GM18861 (cell line): ENCODE results near the gene SPINK4.

Experiments
- ATAC-seq: cut with Tn5 transposase; IDR thresholded peaks from one replicate; pipeline ENCODE4 v1.9.1; 2021; ENCODE audit not compliant: unreplicated experiment

Gene SPINK4

DNA sequence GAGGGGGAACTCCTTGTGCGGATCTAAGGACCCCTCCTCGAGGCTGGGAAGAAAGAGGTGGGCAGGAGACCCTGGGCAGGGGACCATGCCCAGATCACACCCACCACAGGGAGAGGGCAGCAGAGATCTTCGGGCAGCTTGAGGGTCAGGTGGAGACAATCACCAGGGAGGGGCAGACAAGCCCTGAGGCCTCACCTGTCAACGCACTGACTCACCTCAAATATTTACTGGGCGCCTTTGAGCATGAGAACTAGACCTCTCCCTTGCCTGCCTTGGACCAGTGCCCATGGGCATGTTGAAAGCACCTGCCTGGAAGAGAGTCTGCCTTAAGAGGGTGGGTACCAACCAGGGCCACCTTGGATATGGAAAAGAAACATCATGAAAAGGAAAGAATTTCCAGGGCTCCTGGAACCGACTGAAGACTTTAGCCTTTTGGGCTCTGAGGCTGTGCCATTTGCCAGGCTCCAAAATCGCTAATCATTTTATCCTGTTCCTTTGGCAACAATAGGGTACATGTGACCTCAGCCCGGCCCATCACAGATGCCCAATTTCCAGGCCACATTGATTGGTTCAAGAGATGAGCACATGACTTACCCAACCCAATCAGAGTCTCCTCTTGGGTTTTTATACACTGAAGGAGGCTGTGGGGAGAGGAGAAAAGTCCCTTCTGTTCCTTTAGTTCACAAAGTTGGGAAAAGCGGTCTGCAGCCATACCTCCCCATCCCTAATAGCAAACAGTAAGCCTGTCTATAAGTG, 10.4 kb upstream of the SPINK4 start:
- no peak for ATAC-seq

DNA sequence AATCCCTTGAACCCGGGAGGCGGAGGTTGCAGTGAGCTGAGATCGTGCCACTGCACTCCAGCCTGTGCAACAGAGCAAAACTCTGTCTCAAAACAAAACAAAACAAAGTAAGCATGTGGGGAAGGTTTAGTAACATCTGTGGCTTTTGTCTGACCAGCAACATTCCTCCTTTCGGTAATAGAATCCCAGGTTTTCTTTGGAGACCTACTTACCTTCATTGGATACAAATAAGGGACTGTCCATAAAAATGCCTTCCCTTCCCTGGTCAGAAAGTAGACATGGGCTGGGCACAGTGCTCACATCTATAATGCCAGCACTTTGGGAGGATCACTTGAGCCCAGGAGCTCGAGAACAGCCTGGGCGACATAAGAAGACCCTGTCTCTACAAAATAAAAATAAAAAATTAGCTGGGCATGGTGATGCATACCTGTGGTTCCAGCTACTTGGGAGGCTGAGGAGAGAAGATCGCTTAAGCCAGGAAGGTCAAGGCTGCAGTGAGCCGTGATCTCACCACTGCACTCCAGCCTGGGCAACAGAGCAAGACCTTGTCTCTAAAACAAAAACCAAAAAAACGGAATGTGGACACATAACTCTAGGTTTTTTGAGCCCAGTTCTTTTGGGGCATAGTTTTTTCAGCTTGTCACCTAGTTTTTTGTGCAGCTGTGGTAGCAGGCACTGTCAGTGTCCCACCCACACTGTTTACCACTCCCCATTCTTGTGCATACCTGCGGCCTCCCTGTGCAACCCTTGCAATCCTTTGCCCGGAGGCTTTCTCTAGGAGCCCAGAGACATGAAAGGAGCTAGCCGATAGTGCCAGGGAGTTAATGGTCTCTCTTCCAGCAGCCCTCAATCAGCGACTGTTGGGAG, 9.0 kb upstream of the SPINK4 start:
- ATAC-seq, result no peak

DNA sequence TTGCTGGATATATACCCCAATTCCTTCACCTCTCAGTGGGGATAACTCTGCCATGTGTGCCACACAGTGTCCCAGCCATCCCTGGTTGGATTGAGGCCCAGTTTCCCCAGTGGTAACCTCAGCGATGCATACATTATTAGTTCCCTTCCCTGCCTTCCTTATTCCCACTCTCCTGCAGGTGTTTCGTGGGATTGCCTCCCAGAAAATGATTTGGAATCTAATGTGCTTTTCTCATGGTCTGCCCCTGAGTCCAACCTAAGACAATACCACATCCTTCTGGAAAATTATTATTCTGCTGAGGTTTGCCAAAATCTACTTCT, 8.4 kb upstream of the SPINK4 start:
- ATAC-seq, result no peak

DNA sequence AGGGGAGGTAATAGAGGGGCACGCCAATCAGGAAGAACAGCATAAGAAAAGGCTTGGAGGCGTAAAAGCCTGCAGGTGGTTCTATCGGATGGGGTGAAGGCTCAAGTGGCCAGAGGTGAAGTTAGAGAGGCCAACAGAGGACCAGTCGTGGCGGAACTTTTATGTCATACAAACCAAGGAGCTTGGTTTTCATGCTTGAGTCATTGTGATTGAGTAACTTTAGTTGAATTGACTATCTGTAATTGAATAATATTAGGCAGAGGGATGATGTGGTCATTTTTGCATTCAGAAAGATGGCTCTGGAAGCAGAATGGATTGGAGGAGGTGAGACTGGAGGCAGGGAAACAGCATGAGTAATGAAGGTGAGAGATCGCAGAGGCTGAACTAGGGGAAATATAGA, 7.2 kb upstream of the SPINK4 start:
- no peak for ATAC-seq

DNA sequence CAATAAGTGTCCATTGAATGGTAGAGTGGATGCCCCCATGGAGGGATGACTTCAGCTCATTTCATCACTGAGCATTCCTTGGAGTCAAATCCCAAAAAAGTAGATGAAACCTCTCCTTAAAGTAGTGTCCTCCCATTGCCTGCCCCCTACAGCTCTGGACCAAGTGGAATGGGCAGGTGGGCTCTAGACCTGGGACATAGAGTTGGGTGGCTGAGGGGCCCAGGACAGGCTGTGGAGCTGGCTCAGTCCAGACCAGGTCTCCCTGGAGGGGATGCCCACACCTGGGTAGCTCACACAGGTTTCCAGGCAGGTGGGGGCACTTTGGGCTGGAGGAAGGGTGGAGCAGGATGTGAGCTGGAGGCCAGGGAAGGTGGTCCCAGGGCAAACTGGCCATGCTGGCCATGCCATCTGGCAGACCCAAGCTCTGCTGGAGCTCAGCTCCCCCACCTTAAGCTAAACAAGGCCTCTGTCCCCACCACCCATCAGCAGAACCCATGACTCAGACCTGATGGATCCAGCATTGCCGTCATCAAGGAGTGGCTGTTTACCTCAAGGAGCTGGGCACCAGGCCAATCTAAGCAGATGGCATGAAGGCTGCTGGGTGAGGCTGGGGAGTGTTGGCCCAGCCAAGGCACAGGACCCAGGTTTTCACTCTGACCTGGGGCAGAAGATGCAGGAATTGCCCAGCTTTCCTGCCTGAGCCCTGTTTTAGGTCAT, 6.2 kb upstream of the SPINK4 start:
- ATAC-seq, result no peak

DNA sequence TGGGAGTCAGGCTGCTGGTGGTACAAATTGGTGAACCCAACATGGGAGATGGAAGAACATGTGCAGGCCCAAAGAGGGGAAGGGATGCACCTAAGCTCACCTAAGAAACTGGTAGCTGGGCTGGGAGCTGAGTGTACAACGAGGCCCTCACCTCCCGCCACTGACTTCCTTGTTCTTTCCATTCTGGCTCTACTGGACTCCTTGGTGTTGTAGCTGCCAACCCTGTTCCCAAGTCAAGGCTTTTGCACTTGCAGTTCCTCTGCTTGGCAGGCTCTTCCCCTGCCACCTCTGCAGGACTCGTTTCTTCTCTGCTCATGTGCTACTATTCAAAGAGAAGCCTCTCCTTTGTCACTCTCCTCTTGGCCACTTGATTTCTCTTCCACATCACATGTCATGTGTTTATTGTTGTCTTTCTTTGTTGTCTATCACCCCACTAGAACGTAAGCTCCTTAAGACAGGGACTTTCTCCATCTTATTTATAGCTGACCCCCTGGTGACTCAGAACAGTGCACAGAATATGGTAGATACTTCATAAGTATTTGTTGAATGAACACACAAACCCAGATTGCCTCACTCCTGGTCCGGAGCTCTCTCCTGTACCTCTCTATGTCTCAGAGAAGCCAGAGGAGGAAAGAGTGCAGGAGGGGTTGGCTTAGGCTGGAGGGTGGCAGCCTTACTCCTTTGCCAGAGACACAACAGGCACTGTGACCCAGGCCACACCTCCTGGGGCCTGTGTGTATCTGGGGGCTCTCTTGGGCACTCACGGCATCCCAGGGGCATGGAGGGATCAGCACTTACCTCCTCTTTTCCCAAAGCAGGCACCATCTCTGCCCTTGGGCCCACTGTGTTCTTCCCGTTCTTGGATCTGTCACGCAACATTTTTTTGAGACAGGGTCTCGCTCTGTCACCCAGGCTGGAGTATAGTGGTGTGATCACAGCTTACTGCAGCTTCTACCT, 5.2 kb upstream of the SPINK4 start:
- ATAC-seq, result no peak

DNA sequence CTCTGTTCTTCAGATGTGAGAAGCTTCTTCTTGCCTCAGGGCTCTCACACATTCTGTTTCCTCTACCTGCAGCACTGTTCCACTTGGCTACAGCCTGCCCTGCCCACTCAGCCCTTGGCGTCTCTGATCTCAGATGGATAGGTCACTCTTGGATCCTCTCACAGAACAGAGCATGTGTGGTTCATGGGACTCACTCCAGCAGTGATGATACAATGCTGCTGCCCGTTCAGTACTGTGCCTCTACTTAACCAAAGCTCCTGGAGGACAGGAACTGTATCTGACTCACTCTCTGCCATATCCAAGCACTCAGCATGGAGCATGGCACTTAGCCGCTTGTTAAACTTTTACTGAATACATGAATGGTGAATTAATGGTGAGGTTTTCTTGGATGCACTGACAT, 3.4 kb upstream of the SPINK4 start:
- ATAC-seq, result no peak

DNA sequence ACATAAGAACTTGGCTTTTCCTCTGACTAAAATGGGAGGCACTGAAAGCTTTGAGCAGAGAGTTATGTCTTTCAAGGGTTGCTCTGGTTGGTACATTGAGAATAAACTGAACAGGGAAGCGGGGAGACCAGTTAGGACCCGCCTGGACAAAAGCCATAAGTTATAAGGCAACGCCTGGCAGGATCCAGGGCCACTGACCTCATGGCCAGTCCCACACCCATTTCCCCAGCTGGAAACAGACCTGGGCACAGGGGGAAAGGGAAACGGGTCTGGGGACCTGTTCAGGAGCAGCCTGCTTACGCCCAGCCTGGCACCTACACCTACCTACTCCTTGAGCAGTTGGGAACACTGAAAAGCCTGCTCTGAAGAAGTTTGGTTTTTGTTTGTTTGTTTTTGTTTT, 1.3 kb downstream of the SPINK4 start:
- ATAC-seq, result no peak

DNA sequence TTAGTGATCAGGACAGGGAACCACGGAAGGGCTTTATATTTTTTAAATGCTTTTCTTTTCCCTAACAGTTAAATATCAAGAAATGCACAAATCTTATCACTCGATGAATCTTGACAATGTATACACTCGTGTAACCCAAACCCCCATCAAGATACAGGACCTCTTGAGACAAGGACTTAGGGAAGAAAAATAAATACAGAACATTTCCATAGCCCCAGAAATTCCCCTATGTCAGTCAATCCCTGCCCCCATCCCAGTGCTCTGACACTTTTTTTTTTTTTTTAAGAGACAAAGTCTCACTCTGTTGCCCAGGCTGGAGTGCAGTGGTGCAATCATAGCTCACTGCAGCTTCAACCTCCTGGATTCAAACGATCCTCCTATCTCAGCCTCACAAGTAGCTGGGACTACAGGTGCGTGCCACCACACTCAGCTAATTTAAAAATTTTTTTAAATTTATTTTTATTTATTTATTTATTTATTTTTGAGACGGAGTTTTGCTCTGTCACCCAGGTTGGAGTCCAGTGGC, 2.7 kb downstream of the SPINK4 start:
- no peak for ATAC-seq

DNA sequence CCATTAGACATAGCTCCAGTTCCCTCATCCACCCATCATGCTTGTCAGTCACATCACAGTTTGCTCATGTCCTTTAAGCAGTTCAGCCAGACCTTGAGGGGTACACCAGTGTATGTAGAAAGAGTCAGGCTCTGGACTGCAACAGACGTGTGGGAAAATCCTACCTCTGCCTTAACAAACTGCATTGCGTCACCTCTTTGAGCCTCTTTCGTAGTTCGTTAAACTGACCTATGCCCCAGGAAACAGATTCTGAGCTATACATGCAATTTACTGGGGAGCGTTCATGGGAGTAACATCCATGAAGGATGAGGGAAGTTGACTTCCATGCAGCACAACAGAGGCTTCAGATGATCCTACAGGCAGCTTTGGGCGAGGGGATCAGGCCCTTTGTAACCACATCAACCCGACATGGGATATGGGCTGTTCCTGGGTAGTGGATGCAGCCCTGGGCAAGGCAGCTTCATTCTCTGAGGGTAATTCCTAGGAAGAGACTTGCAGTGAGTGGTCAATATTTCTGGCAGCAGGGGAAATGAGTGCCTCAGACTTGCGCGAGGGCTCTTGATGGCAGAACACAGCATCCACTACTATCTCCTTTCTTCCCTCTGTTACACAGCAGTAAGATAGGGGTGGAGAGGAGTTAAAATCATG, 4.3 kb downstream of the SPINK4 start:
- ATAC-seq, result no peak

DNA sequence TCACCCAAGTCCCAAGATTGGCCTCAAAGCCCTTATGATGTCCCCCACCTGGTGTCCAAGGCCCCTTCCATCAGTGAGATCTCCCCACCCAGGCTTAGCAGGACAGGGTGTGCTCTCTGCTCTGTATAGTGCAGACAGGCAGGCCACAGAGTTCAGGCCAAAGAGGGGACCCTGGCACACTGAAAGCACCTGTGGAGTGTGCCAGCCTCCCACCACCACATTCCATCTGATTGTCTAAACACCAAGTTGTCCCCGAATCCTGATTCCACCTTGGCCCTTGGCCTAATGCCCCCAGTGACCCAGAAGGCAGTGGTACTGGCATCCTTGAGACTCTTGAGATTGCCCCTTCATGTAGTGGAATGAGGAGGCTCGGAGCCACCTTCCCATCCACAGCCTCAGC, 5.4 kb downstream of the SPINK4 start:
- no peak for ATAC-seq

DNA sequence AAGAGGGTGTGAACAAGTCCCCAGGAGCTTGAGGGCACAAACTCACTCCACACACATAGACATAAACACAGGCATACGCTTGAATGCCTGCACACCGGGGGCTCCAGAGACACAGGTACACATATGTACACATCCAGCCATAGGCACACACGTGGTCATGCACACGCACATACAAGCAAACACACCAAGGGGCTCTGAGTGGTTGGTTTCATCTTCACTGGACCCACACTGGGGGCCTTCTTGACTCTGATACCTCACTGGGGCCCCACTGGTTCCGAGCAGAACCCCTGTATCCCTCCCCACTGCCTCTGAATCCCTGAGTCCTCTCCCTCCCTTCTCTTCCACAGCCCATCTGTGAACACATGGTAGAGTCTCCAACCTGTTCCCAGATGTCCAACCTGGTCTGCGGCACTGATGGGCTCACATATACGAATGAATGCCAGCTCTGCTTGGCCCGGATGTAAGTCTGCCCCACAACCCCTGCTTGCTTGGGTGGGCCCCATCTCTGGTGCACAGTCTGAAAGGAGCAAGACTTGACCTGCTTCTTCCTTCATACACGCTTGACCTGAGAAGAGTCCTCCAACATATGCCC, 6.4 kb downstream of the SPINK4 start:
- no peak for ATAC-seq

DNA sequence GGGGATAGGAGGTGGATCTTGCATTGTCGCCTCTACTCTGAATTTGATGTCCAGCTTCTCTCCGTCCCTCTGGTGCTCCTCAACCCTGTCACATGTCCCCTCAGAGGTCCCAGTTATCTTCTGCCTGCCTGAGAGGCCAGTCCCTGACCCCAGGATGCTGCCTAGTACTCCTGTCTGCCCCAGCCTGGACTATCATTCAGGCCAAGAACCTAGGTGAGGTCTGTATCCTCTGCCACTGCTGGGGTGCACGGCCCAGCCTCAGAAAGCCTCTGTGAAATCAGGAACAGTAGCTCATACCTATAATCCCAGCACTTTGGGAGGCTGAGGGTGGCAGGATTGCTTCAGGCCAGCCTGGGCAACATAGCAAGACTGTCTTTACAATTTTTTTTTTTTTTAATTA, 8.6 kb downstream of the SPINK4 start:
- no peak for ATAC-seq

DNA sequence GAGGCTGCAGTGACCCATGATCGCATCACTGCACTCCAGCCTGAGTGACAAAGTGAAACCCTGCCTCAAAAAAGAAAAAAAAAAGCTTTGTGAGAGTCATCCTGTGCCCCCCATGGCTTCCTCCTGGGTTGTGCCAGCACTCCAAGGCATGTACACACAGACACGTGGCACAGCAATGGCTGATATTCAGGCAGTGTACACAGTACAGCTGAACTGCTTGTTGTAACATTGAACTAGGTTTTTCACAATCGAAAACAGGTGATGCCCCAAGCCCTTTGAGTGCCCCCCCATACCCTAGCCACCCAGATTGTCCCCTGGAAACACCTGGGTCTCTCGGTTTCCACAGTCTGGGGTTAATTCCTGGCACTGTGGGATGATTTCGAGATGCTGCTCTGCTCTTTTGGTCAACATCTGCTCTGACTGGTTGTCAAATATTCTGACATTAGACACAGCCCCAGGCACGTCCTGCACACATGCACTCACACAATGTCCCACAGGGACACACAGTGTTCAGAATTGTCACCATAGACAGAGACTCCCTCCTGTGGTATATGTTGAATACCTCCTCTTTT, 9.2 kb downstream of the SPINK4 start:
- ATAC-seq, result no peak

DNA sequence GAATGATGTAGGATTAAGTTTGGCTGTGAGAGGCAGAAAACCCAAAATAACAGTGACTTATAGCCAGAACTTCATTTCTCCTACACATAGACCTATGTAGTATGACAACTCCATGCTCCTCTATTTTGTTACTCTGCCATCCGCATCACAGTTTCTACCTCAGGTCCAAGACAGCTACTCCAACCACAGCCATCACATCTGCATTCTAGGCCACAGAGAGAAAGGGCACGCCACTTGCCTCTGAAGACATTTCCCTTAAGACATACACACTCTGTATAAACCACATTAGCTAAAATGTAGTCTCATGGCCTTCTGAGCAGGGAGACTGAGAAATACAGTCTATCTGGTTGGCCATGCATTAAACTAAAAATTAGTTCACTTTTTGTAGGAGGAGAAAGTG, 10.0 kb downstream of the SPINK4 start:
- no peak for ATAC-seq

DNA sequence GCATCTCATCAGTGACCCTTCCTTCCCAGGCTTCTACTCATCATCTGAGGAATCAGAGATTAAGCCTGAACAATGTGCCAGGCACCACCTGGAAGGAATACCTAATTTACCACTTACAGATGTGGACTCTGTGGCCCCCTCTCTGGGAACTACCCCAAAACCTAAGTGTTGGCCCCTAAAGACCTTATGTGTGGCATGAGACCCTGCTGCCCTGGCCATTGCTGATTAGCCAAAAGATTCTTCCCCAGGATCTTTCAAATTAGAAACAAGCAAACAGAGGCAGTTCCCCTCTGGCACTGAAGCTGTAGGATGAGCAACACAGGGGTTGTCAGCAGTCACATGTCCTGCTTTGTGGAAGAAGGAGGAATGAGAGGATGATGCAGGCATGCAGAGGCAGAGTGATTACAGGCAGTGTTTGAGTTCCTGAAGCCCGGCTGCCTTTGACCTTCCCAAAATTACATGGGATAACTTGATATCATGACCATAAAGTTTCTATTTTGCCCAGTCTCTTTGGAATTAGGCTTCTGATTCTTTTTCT, 10.6 kb downstream of the SPINK4 start:
- no peak for ATAC-seq

DNA sequence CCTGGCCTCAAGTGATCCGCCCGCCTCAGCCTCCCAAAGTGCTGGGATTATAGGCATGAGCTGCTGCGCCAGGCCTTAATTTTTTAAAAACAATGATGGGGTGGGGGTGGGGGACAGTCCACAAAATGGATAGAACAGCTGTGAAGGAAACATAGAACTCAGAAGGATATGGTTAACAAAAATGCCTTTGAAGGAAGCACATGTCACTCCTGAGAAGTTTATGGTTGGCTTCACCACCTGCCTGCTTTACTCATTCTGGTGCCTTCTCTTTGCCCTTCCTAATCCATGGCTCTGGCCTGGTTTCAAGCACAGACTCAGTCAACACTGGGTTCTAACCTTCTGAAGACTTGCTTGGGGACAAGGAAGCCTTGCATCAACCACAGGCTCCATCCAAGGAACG, 14.2 kb downstream of the SPINK4 start:
- ATAC-seq, result no peak

DNA sequence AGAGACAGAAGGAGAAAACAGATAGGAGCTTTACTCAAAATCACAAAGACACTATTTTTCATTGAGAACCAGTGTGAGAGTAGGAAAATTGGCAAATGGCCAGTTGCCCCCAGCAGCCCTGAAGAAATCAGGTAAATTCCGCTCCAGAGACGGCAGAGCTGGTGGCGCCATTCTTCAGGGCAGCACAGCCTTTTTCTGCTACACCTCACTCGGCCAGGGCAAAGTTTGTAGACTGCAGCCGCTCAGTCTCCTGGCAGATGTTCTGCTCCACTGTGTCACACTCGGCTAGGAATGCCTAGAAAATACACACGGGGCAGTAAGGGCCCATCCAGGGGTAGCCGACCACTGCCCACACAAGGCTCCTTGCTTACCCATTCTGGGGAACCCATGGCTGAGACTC, 15.0 kb downstream of the SPINK4 start:
- no peak for ATAC-seq

DNA sequence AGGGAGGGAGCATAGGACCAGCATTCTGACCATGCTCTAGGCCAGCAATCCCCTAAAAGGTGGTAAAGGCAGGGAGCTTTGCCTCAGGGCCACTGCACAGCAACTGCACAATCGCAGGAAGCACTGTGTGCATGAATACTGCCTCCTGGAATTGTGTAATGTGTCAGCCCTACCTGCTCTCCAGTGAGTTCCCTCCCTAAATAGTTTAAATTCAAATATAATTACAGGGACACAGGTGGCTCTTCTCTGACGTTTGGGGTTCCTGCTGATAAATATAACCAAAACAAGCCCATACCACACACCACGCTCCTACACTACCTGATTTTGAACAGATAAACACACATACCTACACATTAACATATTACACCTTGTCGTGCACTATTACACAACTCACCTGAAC, 15.5 kb downstream of the SPINK4 start:
- no peak for ATAC-seq
